SH-SY5Y (cell line): ENCODE results near the gene TMEM51.

Experiments
- GATA2 ChIP-seq: IDR thresholded peaks from 2 replicates; pipeline ENCODE4 v1.6.1; 2011; ENCODE audit warnings: mild to moderate bottlenecking, low read depth, low read length
- GATA3 ChIP-seq: IDR thresholded peaks from 2 replicates; pipeline ENCODE4 v1.6.1; 2011; ENCODE audit warnings: low read depth, mild to moderate bottlenecking, low read length, moderate library complexity

DNA sequence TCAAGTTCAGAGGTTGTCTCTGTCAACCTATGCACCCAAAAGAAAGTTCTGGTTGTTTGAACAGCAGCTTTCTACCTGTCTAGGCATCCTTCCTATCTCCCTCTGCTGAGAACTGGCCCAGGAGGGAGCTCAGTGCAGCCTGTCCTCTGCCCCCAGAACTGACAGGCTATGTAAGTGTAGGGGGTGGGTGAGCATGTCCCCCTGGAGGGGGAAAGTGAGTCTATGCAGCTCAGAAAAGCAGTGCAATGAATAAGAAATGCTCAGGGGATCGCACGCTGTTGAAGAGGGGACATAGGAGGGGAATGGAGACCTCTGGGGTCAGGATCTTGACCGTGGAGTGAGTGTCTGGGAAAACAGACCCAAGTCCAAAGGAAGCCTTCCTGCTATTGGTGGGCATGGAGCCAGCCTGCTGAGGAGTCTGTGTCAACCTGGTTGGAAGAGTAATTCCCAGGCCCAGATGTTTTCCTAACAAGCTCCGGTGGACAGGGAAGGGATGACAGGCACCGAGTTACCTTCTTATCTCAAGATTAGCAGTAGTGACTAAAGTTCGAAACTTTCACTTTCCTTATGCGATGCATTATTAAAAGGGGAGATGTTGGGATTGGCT lies 67.4 kb downstream of the TMEM51 start:
- TF ChIP-seq GATA3 = no peak
- no peak for TF ChIP-seq GATA2
